HEK293 (cell line): ENCODE measurements around the gene ENDOD1.

Experiments used
- CTCF ChIA-PET: fragments of 350-600 bp; formaldehyde crosslinking; extraction: SDS; loops from one replicate; lab custom pipeline; 2021; ENCODE audit warnings: antibody characterized with exemption; lab: Yijun Ruan, JAX
- POLR2A ChIA-PET: fragments of 300-600 bp; formaldehyde crosslinking; extraction: SDS; loops from one replicate; lab custom pipeline; 2020; ENCODE audit warnings: antibody characterized with exemption, inconsistent platforms; lab: Yijun Ruan, JAX
- H3K27ac ChIP-seq: fragments of 200-500 bp; sonication (Bioruptor generic); 2 replicates; pipeline ENCODE4 v1.5.1; 2014; ENCODE audit warnings: low read depth, low read length, control low read depth, inconsistent platforms; ENCODE audit errors: extremely low read depth
- H3K36me3 ChIP-seq, 2 experiments: fragments of 200-500 bp in 1 of 2; sonication (Bioruptor generic) in 1 of 2; 1 replicate in 1 of 2; 2 replicates in 1 of 2; pipeline ENCODE4 v1.5.1; 2014 to 2017; ENCODE audit warnings: inconsistent platforms in 2 of 2, low read length in 2 of 2; ENCODE audit not compliant: control insufficient read depth in 2 of 2, insufficient read depth in 1 of 2
- H3K4me1 ChIP-seq: fragments of 200-500 bp; sonication (Bioruptor generic); 2 replicates; pipeline ENCODE4 v1.5.1; 2014; ENCODE audit warnings: mild to moderate bottlenecking, low read length, inconsistent platforms; ENCODE audit not compliant: control insufficient read depth, insufficient read depth
- H3K4me3 ChIP-seq: 2 replicates; pipeline ENCODE4 v1.5.1; 2011; ENCODE audit warnings: low read depth, mild to moderate bottlenecking, control low read depth, low read length, moderate library complexity
- H3K9me3 ChIP-seq: fragments of 200-500 bp; sonication (Bioruptor generic); 2 replicates; pipeline ENCODE4 v1.5.1; 2014; ENCODE audit warnings: low read depth, low read length, inconsistent platforms; ENCODE audit not compliant: control insufficient read depth, insufficient read depth
- BCL11A ChIP-seq: fragments of 450-650 bp; formaldehyde crosslinking; IDR thresholded peaks from 2 replicates; pipeline ENCODE4 v1.5.1; 2016; ENCODE audit warnings: low read depth, missing biosample characterization, missing genetic modification characterization
- HOXA7 ChIP-seq: sonication (generic); formaldehyde crosslinking; IDR thresholded peaks from 2 replicates; pipeline ENCODE4 v1.8.1; 2022; ENCODE audit warnings: missing genetic modification reagents, borderline replicate concordance
- IKZF3 ChIP-seq: fragments of 450-650 bp; IDR thresholded peaks from 2 replicates; pipeline ENCODE4 v1.5.0; 2018; ENCODE audit warnings: missing biosample characterization, mild to moderate bottlenecking, missing genetic modification characterization, moderate library complexity
- KLF7 ChIP-seq: fragments of 450-650 bp; formaldehyde crosslinking; IDR thresholded peaks from 2 replicates; pipeline ENCODE4 v1.5.1; 2016; ENCODE audit warnings: missing biosample characterization, missing genetic modification characterization, borderline replicate concordance
- MZF1 ChIP-seq: fragments of 450-650 bp; formaldehyde crosslinking; IDR thresholded peaks from 2 replicates; pipeline ENCODE4 v1.5.1; 2017; ENCODE audit warnings: missing biosample characterization, missing genetic modification characterization, borderline replicate concordance
- REPIN1 ChIP-seq: fragments of 450-650 bp; formaldehyde crosslinking; IDR thresholded peaks from 2 replicates; pipeline ENCODE4 v1.5.1; 2017; ENCODE audit warnings: missing biosample characterization, missing genetic modification characterization, low read depth
- SP7 ChIP-seq: fragments of 450-650 bp; formaldehyde crosslinking; IDR thresholded peaks from 2 replicates; pipeline ENCODE4 v1.5.1; 2016; ENCODE audit warnings: missing biosample characterization, missing genetic modification characterization
- ZEB2 ChIP-seq: fragments of 450-650 bp; formaldehyde crosslinking; IDR thresholded peaks from 2 replicates; pipeline ENCODE4 v1.5.1; 2016; ENCODE audit warnings: missing biosample characterization, missing genetic modification characterization
- ZNF138 ChIP-seq: fragments of 450-650 bp; formaldehyde crosslinking; IDR thresholded peaks from 2 replicates; pipeline ENCODE4 v1.5.1; 2016; ENCODE audit warnings: missing biosample characterization, missing genetic modification characterization, borderline replicate concordance
- ZNF19 ChIP-seq: fragments of 450-650 bp; formaldehyde crosslinking; IDR thresholded peaks from 2 replicates; pipeline ENCODE4; 2016; ENCODE audit warnings: missing biosample characterization, missing genetic modification characterization, low read depth
- ZNF350 ChIP-seq: fragments of 450-650 bp; formaldehyde crosslinking; IDR thresholded peaks from 2 replicates; pipeline ENCODE4 v1.5.0; 2017; ENCODE audit warnings: missing biosample characterization, mild to moderate bottlenecking, missing genetic modification characterization
- ZNF366 ChIP-seq: fragments of 450-650 bp; formaldehyde crosslinking; conservative IDR thresholded peaks from 2 replicates; pipeline ENCODE4 v1.5.1; 2016; ENCODE audit warnings: missing biosample characterization, missing genetic modification characterization
- ZNF37A ChIP-seq: fragments of 450-650 bp; IDR thresholded peaks from 2 replicates; pipeline ENCODE4 v1.5.1; 2018; ENCODE audit warnings: missing biosample characterization, missing genetic modification characterization
- ZNF404 ChIP-seq: fragments of 450-650 bp; formaldehyde crosslinking; IDR thresholded peaks from 2 replicates; pipeline ENCODE4 v1.5.1; 2017; ENCODE audit warnings: missing biosample characterization, missing genetic modification characterization
- ZNF423 ChIP-seq: fragments of 450-650 bp; formaldehyde crosslinking; IDR thresholded peaks from 2 replicates; pipeline ENCODE4 v1.5.1; 2016; ENCODE audit warnings: missing biosample characterization, missing genetic modification characterization
- ZNF513 ChIP-seq: fragments of 450-650 bp; IDR thresholded peaks from 2 replicates; pipeline ENCODE4 v1.5.1; 2018; ENCODE audit warnings: missing biosample characterization, missing genetic modification characterization
- ZNF530 ChIP-seq: fragments of 450-650 bp; formaldehyde crosslinking; IDR thresholded peaks from 2 replicates; pipeline ENCODE4 v1.5.1; 2016; ENCODE audit warnings: low read depth, missing biosample characterization, missing genetic modification characterization
- ZNF549 ChIP-seq: fragments of 450-650 bp; IDR thresholded peaks from 2 replicates; pipeline ENCODE4 v1.5.1; 2018; ENCODE audit warnings: missing biosample characterization, missing genetic modification characterization, mild to moderate bottlenecking, inconsistent platforms, moderate library complexity
- ZNF639 ChIP-seq: fragments of 450-650 bp; formaldehyde crosslinking; IDR thresholded peaks from 2 replicates; pipeline ENCODE4 v1.5.1; 2016; ENCODE audit warnings: missing biosample characterization, missing genetic modification characterization
- ZNF654 ChIP-seq: fragments of 450-650 bp; formaldehyde crosslinking; IDR thresholded peaks from 2 replicates; pipeline ENCODE4 v1.5.1; 2016; ENCODE audit warnings: low read depth, missing biosample characterization, missing genetic modification characterization
- ZNF677 ChIP-seq: fragments of 450-650 bp; IDR thresholded peaks from 2 replicates; pipeline ENCODE4 v1.5.0; 2018; ENCODE audit warnings: missing biosample characterization, mild to moderate bottlenecking, missing genetic modification characterization, moderate library complexity
- TF ChIP-seq, protein P1 (sequence below): fragments of 450-650 bp; formaldehyde crosslinking; IDR thresholded peaks from 2 replicates; pipeline ENCODE4 v1.5.1; 2017; ENCODE audit warnings: missing biosample characterization, missing genetic modification characterization

ENDOD1 gene

GRCh38 chr11:95115597-95115996 lies 26.0 kb downstream of the ENDOD1 start:
- no peaks in the 10 kb centered on the region for H3K9me3 ChIP-seq
- POLR2A ChIA-PET = no interaction called here
- H3K27ac ChIP-seq = no peak overlapping the region
- no peak overlapping the region for H3K4me3 ChIP-seq
- no peaks in the 10 kb centered on the region for H3K4me1 ChIP-seq
- CTCF ChIA-PET = no interaction called here
- no peaks in the 10 kb centered on the region for H3K36me3 ChIP-seq
- TF ChIP-seq ZNF350 (tag by site-specific recombination) = no peak
- TF ChIP-seq ZNF19 (tag by site-specific recombination) = no peak
- no peak for TF ChIP-seq IKZF3
- no peak for TF ChIP-seq ZNF138 (tag by site-specific recombination)
- TF ChIP-seq ZNF654 (tag by site-specific recombination) = no peak
- TF ChIP-seq ZNF549 (tag by site-specific recombination) = no peak
- TF ChIP-seq REPIN1 (tag by site-specific recombination) = no peak
- no peak for TF ChIP-seq ZNF404 (tag by site-specific recombination)
- no peak for TF ChIP-seq ZNF530 (tag by site-specific recombination)

DNA sequence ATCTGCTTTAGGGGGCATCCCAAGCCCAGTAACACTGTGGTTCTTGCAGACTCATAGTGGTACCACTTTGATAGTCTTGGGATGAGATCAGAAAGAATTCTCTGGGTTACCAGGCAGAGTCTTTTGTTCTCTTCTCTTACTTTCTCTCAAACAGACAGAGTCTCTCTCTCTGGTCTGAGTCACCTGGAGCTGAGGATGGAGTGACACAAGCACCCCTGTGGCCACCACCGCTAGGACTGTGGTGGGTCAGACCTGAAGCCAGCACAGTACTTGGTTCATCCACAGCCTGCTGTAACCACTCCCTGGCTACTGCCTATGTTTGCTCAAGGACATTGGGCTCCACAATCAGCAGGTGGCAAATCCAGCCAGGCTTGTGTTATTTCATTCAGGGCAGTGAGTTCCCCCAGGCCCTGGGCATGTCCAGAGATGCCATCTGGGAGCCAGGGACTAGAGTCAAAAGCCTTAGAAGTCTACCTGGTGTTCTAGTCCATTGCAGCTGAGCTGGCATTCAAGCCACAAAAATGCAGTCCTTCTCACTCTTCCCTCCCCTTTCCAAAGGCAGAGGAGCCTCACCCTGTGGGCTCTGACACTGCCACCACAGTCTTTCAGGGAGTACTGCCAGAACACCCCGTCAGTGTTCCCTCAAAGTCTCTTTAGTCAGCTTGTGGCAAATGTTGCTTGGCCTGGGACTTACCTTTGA lies 29.9 kb downstream of the ENDOD1 start:
- CTCF ChIA-PET = interaction anchor here (1.9 kb wide), 1 partner anchor 11 kb away, joined by 6 read pairs; no protein-coding TSS in a partner anchor
- Histone ChIP-seq H3K9me3 (no peaks in the 10 kb centered on the region), H3K4me3 (no peak overlapping the region), H3K27ac (no peak overlapping the region), H3K4me1 (no peaks in the 10 kb centered on the region), H3K36me3 (no peaks in the 10 kb centered on the region)
- POLR2A ChIA-PET = no interaction called here
- TF ChIP-seq KLF7 = no peak

GRCh38 chr11:95121698-95122097 lies 32.1 kb downstream of the ENDOD1 start:
- Histone ChIP-seq H3K9me3 (no peaks in the 10 kb centered on the region), H3K4me3 (no peak overlapping the region), H3K27ac (no peak overlapping the region), H3K4me1 (no peaks in the 10 kb centered on the region), H3K36me3 (no peaks in the 10 kb centered on the region)
- ChIA-PET POLR2A (interaction anchor here (0.8 to 1.5 kb wide), 3 partner anchors 13 to 55 kb away, joined by 3 to 6 read pairs (median 5); partner anchors contain the start of genes ENDOD1 and SRSF8), CTCF (interaction anchor here (1.4 kb wide), 1 partner anchor 51 kb away, joined by 4 read pairs; no protein-coding TSS in a partner anchor)
- TF ChIP-seq ZNF366 (peak; percentile 52), BCL11A (no peak), ZNF37A (tag by site-specific recombination) (no peak), HOXA7 (CRISPR knock-in tag) (no peak), ZNF639 (tag by site-specific recombination) (no peak), MZF1 (no peak; the same call in 1 of the 2 replicates), KLF7 (no peak), ZNF513 (tag by site-specific recombination) (no peak), ZNF423 (tag by site-specific recombination) (no peak), ZNF138 (tag by site-specific recombination) (no peak), SP7 (tag by site-specific recombination) (peak; percentile 72), ZNF677 (no peak), ZEB2 (tag by site-specific recombination) (0 out of 2 replicates have a peak, but pooled peaks have one; percentile 17)
- TF ChIP-seq, protein P1, sequence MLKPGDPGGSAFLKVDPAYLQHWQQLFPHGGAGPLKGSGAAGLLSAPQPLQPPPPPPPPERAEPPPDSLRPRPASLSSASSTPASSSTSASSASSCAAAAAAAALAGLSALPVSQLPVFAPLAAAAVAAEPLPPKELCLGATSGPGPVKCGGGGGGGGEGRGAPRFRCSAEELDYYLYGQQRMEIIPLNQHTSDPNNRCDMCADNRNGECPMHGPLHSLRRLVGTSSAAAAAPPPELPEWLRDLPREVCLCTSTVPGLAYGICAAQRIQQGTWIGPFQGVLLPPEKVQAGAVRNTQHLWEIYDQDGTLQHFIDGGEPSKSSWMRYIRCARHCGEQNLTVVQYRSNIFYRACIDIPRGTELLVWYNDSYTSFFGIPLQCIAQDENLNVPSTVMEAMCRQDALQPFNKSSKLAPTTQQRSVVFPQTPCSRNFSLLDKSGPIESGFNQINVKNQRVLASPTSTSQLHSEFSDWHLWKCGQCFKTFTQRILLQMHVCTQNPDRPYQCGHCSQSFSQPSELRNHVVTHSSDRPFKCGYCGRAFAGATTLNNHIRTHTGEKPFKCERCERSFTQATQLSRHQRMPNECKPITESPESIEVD (tag by site-specific recombination) = peak; percentile 65
